HepG2 (cell line): Measurements from ENCODE around the gene SDR39U1. TPM values are rescaled to one million over a fixed set of nuclear protein-coding genes. Genes with fewer than 3 reads are reported as not detected.

Source experiments
- ETV5 ChIP-seq: IDR thresholded peaks from 2 replicates; pipeline ENCODE4 v1.6.1; 2018; ENCODE audit warnings: missing biosample characterization, missing genetic modification reagents, inconsistent platforms, borderline replicate concordance
- NCOA2 ChIP-seq: sonication (generic); formaldehyde crosslinking; IDR thresholded peaks from 2 replicates; pipeline ENCODE4 v1.8.0; 2022; ENCODE audit warnings: inconsistent platforms
- ZBTB8A ChIP-seq: sonication (generic); formaldehyde crosslinking; IDR thresholded peaks from 2 replicates; pipeline ENCODE4 v1.4.0; 2020; ENCODE audit warnings: mild to moderate bottlenecking, low read depth, missing genetic modification reagents, borderline replicate concordance
- ZNF850 ChIP-seq: sonication (generic); formaldehyde crosslinking; conservative IDR thresholded peaks from 2 replicates; pipeline ENCODE4 v1.9.0; 2021; ENCODE audit warnings: mild to moderate bottlenecking, missing genetic modification reagents
- polyA plus RNA-seq, 8 experiments: library from polyadenylated mRNA; depleted of rRNA in 3 of 8; stranded (reverse) in 7 of 8; unstranded in 1 of 8; fragments of >200 nt; fragmentation: Illumina TruSeq in 4 of 8; extraction: Trizol in 4 of 8; gene quantifications; 2 replicates each; pipeline versions ENCODE4 v1.2.1 to v1.2.3, GENCODE V29; 2011 to 2016; ENCODE audit warnings: low read depth in 4 of 8, missing spikeins in 1 of 8, mixed read lengths in 1 of 8; ENCODE audit not compliant: insufficient read depth in 1 of 8
- total RNA-seq, 5 experiments: library from RNA; depleted of rRNA; stranded (reverse); fragments of >200 nt; fragmentation: Illumina TruSeq; extraction: Trizol; gene quantifications; 2 replicates each; pipeline ENCODE4 v1.2.3, GENCODE V29; 2016; ENCODE audit warnings: low read depth in 1 of 5
- TF ChIP-seq, protein P1 (sequence below): sonication (generic); formaldehyde crosslinking; IDR thresholded peaks from 2 replicates; pipeline ENCODE4 v1.4.0; 2020; ENCODE audit warnings: mild to moderate bottlenecking, missing genetic modification reagents, borderline replicate concordance
- TF ChIP-seq, protein P2 (sequence below): sonication (generic); formaldehyde crosslinking; IDR thresholded peaks from 2 replicates; pipeline ENCODE4 v1.5.1; 2020; ENCODE audit warnings: mild to moderate bottlenecking, missing genetic modification reagents, moderate library complexity
- TF ChIP-seq, protein P3 (sequence below): sonication (generic); formaldehyde crosslinking; IDR thresholded peaks from 2 replicates; pipeline ENCODE4 v1.4.0; 2020; ENCODE audit warnings: missing genetic modification reagents
- TF ChIP-seq, protein P4 (sequence below): sonication (generic); formaldehyde crosslinking; IDR thresholded peaks from 2 replicates; pipeline ENCODE4 v1.8.0; 2022; ENCODE audit warnings: low read depth, missing genetic modification reagents
- TF ChIP-seq, protein P5 (sequence below): sonication (generic); formaldehyde crosslinking; IDR thresholded peaks from 2 replicates; pipeline ENCODE4 v1.5.1; 2020; ENCODE audit warnings: missing genetic modification reagents, mild to moderate bottlenecking, borderline replicate concordance
- TF ChIP-seq, protein P6 (sequence below): sonication (generic); formaldehyde crosslinking; IDR thresholded peaks from 2 replicates; pipeline ENCODE4 v1.4.0; 2020; ENCODE audit warnings: missing genetic modification reagents, borderline replicate concordance

The SDR39U1 gene
- total and polyA plus RNA-seq, 2 of the 13 experiments (the other 11 are each of a cell fraction or from before 2014, with no cell fraction given) = 34.4 to 129 TPM

DNA sequence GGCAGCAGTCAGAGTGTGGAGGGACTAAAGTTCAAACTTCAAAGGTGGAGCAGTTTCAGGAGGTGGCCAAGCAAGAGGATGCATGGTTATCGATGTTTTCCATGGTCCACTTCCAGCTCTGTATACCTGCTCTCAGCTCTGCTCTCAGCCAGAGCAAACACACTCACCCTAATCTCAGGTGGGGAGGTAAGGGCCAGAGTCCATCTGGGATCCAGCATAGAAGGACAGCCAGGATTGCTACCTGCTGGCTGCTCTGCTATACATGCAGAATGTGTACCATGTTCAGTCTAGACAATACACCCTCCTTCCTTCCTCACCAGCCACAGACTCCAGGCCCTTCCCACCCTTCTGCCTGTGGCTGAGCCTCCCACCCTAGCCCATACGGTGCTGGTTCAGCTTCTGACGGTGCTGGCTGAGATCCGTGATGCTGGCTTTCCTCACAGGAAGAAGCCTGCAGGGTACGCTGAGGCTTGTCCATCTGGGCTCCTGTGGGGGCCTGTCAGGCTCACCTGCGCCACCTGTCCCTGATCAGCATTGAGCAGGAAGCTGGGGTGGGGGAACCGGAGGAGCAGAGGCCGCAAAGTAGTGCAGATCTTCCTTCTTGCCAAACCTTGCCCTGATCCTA lies 15.6 kb downstream of the SDR39U1 start (continued):
- TF ChIP-seq, protein P1, sequence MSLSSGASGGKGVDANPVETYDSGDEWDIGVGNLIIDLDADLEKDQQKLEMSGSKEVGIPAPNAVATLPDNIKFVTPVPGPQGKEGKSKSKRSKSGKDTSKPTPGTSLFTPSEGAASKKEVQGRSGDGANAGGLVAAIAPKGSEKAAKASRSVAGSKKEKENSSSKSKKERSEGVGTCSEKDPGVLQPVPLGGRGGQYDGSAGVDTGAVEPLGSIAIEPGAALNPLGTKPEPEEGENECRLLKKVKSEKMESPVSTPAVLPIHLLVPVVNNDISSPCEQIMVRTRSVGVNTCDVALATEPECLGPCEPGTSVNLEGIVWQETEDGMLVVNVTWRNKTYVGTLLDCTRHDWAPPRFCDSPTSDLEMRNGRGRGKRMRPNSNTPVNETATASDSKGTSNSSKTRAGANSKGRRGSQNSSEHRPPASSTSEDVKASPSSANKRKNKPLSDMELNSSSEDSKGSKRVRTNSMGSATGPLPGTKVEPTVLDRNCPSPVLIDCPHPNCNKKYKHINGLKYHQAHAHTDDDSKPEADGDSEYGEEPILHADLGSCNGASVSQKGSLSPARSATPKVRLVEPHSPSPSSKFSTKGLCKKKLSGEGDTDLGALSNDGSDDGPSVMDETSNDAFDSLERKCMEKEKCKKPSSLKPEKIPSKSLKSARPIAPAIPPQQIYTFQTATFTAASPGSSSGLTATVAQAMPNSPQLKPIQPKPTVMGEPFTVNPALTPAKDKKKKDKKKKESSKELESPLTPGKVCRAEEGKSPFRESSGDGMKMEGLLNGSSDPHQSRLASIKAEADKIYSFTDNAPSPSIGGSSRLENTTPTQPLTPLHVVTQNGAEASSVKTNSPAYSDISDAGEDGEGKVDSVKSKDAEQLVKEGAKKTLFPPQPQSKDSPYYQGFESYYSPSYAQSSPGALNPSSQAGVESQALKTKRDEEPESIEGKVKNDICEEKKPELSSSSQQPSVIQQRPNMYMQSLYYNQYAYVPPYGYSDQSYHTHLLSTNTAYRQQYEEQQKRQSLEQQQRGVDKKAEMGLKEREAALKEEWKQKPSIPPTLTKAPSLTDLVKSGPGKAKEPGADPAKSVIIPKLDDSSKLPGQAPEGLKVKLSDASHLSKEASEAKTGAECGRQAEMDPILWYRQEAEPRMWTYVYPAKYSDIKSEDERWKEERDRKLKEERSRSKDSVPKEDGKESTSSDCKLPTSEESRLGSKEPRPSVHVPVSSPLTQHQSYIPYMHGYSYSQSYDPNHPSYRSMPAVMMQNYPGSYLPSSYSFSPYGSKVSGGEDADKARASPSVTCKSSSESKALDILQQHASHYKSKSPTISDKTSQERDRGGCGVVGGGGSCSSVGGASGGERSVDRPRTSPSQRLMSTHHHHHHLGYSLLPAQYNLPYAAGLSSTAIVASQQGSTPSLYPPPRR (CRISPR knock-in tag) = peak; percentile 83; the same call in 1 of the 2 replicates
- TF ChIP-seq, protein P2, sequence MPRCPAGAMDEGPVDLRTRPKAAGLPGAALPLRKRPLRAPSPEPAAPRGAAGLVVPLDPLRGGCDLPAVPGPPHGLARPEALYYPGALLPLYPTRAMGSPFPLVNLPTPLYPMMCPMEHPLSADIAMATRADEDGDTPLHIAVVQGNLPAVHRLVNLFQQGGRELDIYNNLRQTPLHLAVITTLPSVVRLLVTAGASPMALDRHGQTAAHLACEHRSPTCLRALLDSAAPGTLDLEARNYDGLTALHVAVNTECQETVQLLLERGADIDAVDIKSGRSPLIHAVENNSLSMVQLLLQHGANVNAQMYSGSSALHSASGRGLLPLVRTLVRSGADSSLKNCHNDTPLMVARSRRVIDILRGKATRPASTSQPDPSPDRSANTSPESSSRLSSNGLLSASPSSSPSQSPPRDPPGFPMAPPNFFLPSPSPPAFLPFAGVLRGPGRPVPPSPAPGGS = no peak
- TF ChIP-seq, protein P3, sequence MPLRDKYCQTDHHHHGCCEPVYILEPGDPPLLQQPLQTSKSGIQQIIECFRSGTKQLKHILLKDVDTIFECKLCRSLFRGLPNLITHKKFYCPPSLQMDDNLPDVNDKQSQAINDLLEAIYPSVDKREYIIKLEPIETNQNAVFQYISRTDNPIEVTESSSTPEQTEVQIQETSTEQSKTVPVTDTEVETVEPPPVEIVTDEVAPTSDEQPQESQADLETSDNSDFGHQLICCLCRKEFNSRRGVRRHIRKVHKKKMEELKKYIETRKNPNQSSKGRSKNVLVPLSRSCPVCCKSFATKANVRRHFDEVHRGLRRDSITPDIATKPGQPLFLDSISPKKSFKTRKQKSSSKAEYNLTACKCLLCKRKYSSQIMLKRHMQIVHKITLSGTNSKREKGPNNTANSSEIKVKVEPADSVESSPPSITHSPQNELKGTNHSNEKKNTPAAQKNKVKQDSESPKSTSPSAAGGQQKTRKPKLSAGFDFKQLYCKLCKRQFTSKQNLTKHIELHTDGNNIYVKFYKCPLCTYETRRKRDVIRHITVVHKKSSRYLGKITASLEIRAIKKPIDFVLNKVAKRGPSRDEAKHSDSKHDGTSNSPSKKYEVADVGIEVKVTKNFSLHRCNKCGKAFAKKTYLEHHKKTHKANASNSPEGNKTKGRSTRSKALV = no peak
- TF ChIP-seq, protein P4, sequence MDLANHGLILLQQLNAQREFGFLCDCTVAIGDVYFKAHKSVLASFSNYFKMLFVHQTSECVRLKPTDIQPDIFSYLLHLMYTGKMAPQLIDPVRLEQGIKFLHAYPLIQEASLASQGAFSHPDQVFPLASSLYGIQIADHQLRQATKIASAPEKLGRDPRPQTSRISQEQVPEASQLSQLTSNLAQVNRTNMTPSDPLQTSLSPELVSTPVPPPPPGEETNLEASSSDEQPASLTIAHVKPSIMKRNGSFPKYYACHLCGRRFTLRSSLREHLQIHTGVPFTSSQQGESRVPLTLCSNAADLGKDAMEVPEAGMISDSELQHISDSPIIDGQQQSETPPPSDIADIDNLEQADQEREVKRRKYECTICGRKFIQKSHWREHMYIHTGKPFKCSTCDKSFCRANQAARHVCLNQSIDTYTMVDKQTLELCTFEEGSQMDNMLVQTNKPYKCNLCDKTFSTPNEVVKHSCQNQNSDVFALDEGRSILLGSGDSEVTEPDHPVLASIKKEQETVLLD (CRISPR knock-in tag) = no peak
- TF ChIP-seq ETV5 (peak; percentile 77; the same call in 1 of the 2 replicates), ZNF850 (CRISPR knock-in tag) (no peak), NCOA2 (CRISPR knock-in tag) (peak; percentile 52; the same call in 1 of the 2 replicates), ZBTB8A (CRISPR knock-in tag) (no peak)
- TF ChIP-seq, protein P5, sequence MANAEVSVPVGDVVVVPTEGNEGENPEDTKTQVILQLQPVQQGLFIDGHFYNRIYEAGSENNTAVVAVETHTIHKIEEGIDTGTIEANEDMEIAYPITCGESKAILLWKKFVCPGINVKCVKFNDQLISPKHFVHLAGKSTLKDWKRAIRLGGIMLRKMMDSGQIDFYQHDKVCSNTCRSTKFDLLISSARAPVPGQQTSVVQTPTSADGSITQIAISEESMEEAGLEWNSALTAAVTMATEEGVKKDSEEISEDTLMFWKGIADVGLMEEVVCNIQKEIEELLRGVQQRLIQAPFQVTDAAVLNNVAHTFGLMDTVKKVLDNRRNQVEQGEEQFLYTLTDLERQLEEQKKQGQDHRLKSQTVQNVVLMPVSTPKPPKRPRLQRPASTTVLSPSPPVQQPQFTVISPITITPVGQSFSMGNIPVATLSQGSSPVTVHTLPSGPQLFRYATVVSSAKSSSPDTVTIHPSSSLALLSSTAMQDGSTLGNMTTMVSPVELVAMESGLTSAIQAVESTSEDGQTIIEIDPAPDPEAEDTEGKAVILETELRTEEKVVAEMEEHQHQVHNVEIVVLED (CRISPR knock-in tag) = 0 out of 2 replicates have a peak, but pooled peaks have one; percentile 6
- TF ChIP-seq, protein P6, sequence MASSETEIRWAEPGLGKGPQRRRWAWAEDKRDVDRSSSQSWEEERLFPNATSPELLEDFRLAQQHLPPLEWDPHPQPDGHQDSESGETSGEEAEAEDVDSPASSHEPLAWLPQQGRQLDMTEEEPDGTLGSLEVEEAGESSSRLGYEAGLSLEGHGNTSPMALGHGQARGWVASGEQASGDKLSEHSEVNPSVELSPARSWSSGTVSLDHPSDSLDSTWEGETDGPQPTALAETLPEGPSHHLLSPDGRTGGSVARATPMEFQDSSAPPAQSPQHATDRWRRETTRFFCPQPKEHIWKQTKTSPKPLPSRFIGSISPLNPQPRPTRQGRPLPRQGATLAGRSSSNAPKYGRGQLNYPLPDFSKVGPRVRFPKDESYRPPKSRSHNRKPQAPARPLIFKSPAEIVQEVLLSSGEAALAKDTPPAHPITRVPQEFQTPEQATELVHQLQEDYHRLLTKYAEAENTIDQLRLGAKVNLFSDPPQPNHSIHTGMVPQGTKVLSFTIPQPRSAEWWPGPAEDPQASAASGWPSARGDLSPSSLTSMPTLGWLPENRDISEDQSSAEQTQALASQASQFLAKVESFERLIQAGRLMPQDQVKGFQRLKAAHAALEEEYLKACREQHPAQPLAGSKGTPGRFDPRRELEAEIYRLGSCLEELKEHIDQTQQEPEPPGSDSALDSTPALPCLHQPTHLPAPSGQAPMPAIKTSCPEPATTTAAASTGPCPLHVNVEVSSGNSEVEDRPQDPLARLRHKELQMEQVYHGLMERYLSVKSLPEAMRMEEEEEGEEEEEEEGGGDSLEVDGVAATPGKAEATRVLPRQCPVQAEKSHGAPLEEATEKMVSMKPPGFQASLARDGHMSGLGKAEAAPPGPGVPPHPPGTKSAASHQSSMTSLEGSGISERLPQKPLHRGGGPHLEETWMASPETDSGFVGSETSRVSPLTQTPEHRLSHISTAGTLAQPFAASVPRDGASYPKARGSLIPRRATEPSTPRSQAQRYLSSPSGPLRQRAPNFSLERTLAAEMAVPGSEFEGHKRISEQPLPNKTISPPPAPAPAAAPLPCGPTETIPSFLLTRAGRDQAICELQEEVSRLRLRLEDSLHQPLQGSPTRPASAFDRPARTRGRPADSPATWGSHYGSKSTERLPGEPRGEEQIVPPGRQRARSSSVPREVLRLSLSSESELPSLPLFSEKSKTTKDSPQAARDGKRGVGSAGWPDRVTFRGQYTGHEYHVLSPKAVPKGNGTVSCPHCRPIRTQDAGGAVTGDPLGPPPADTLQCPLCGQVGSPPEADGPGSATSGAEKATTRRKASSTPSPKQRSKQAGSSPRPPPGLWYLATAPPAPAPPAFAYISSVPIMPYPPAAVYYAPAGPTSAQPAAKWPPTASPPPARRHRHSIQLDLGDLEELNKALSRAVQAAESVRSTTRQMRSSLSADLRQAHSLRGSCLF (CRISPR knock-in tag) = no peak
